ENCODE results near the gene REN. TPM values are rescaled to one million over a fixed set of nuclear protein-coding genes. Genes with fewer than 3 reads are reported as not detected.

REN gene
- total and polyA plus RNA-seq, 3 donors from 2014 or later: 2.2 TPM; not detected in 2

- Histone ChIP-seq H3K36me3 (ENCODE audit: low read depth, missing control alignments) (no peaks in the 10 kb centered on the region), H3K9me3 (no peaks in the 10 kb centered on the region), H3K4me3 (no peak overlapping the region), H3K27ac (peak overlapping the region; percentile 38 to 63), H3K4me1 (peaks cover 70% of the 10 kb centered on the region), H3K27me3 (no peaks in the 10 kb centered on the region)
- intact Hi-C loops (cut with DNase I; ENCODE audit: low total_unique reads): no loop called here
- WGBS, 2 donors: 56 to 72% methylated on average over 7 of the region's 7 CpGs
- DNase-seq: no peak
- TF ChIP-seq CTCF (IDR thresholded peaks at IDR 0.05): no peak
- TF ChIP-seq POLR2A (IDR thresholded peaks at IDR 0.05): no peak
Measured at GRCh38 chr1:204146965-204147364, 19.2 kb downstream of the REN start.

- Histone ChIP-seq H3K4me3 (no peak overlapping the region), H3K27me3 (no peaks in the 10 kb centered on the region), H3K4me1 (peaks cover 70% of the 10 kb centered on the region), H3K9me3 (no peaks in the 10 kb centered on the region), H3K27ac (peak overlapping the region in 1 of 2 donors; percentile 11), H3K36me3 (ENCODE audit: low read depth, missing control alignments) (no peaks in the 10 kb centered on the region)
- WGBS, 2 donors: 70 to 72% methylated on average over 5 to 6 of the region's 6 CpGs
- intact Hi-C loops (cut with DNase I; ENCODE audit: low total_unique reads): no loop called here
- DNase-seq: no peak
- TF ChIP-seq CTCF (IDR thresholded peaks at IDR 0.05): no peak
- TF ChIP-seq POLR2A (IDR thresholded peaks at IDR 0.05): no peak
Measured at GRCh38 chr1:204146309-204146708, 19.8 kb downstream of the REN start.

- Histone ChIP-seq H3K27ac (peak overlapping the region in 1 of 2 donors; percentile 43), H3K4me1 (peaks cover 63% of the 10 kb centered on the region), H3K36me3 (ENCODE audit: low read depth, missing control alignments) (no peaks in the 10 kb centered on the region), H3K27me3 (no peaks in the 10 kb centered on the region), H3K4me3 (no peak overlapping the region), H3K9me3 (no peaks in the 10 kb centered on the region)
- no peak for DNase-seq
- intact Hi-C loops (cut with DNase I; ENCODE audit: low total_unique reads): no loop called here
- whole genome bisulfite sequencing, 2 donors: 45 to 57% methylated on average over 4 of the region's 4 CpGs
- no peak for TF ChIP-seq POLR2A (IDR thresholded peaks at IDR 0.05)
- TF ChIP-seq CTCF (IDR thresholded peaks at IDR 0.05): no peak
Measured at GRCh38 chr1:204145033-204145504, 21.1 kb downstream of the REN start.

- no peak overlapping the region for H3K4me3 ChIP-seq
- no peaks in the 10 kb centered on the region for H3K27me3 ChIP-seq
- H3K27ac ChIP-seq: peak overlapping the region in 1 of 2 donors; percentile 39
- no peaks in the 10 kb centered on the region for H3K36me3 ChIP-seq (ENCODE audit: low read depth, missing control alignments)
- H3K9me3 ChIP-seq: no peaks in the 10 kb centered on the region
- WGBS, 2 donors: 47 to 65% methylated on average over 7 to 14 of the region's 14 CpGs
- peaks cover 46% of the 10 kb centered on the region for H3K4me1 ChIP-seq
- TF ChIP-seq CTCF (IDR thresholded peaks at IDR 0.05) (no peak), POLR2A (IDR thresholded peaks at IDR 0.05) (no peak)
- intact Hi-C loops (cut with DNase I; ENCODE audit: low total_unique reads): no loop called here
- peak; percentile 84 for DNase-seq
Measured at GRCh38 chr1:204143276-204144041, 22.7 kb downstream of the REN start.

All from testis (tissue), 3 donors.